ENCODE results near the gene CTRB1. TPM values are rescaled to one million over a fixed set of nuclear protein-coding genes. Genes with fewer than 3 reads are reported as not detected.
"Not testable (repeated sequence)": the region's sequence is repeated elsewhere in the genome, so short reads cannot be mapped to it uniquely, and the experiment has no call there.

Gene CTRB1
- total RNA-seq, 1 experiment from 2014 or later: 5.6 TPM

- 0 out of 2 replicates have a peak overlapping the region, but pooled peaks have one; percentile 32 for H3K4me2 ChIP-seq (ENCODE audit: low read length)
- no peak overlapping the region for H3K9ac ChIP-seq (ENCODE audit: low read length)
- H3K79me2 ChIP-seq (ENCODE audit: insufficient read depth, low read length): peaks cover 60% of the 10 kb centered on the region
- no peaks in the 10 kb centered on the region for H3K9me3 ChIP-seq (ENCODE audit: control insufficient read depth in 1 of 2, insufficient read depth in 1 of 2, low read depth in 1 of 2, low read length in 2 of 2)
- H3K27me3 ChIP-seq (ENCODE audit: insufficient read depth, low read length): no peaks in the 10 kb centered on the region
- H3K27ac ChIP-seq (ENCODE audit: low read depth, low read length): peak overlapping the region; percentile 51; the same call in 1 of the 2 replicates
- ChIA-PET POLR2A (no interaction called here), RAD21 (ENCODE audit: low non-redundant PET in 1 of 2, low total read pairs in 2 of 2, uncharacterized antibody in 2 of 2, unreplicated experiment in 2 of 2) (interaction anchor here in 1 of 2 experiments (0.7 kb wide), 1 partner anchor 278 kb away, joined by 3 read pairs; no protein-coding TSS in a partner anchor), CTCF (no interaction called here)
- BruUV-seq (replicated peaks): no TSS peak
- no peaks in the 10 kb centered on the region for H4K20me1 ChIP-seq (ENCODE audit: insufficient read depth)
- H3K36me3 ChIP-seq (ENCODE audit: control insufficient read depth in 1 of 2, insufficient read depth in 2 of 2, low read length in 2 of 2): peaks cover 6 to 26% of the 10 kb centered on the region in 2 experiments; a peak in 3 of 4 replicates
- ATAC-seq (no peak), DNase-seq (ENCODE audit: low read depth, low spot score) (no peak)
- intact Hi-C loops (cut with micrococcal nuclease): no loop called here
- no peak for TF ChIP-seq EZH2phosphoT487 (IDR thresholded peaks at IDR 0.05; ENCODE audit: borderline replicate concordance)
- TF ChIP-seq SP1 (IDR thresholded peaks at IDR 0.05; ENCODE audit: low read depth): no peak
- TF ChIP-seq SRF (IDR thresholded peaks at IDR 0.05; ENCODE audit: low read depth): no peak
- no peak for TF ChIP-seq JUND (IDR thresholded peaks at IDR 0.05)
- TF ChIP-seq ELF1 (IDR thresholded peaks at IDR 0.05; ENCODE audit: borderline replicate concordance, low read depth): no peak
- TF ChIP-seq RAD21 (IDR thresholded peaks at IDR 0.05; ENCODE audit: low read depth): no peak
- no peak for TF ChIP-seq CBX3 (IDR thresholded peaks at IDR 0.05; ENCODE audit: low read depth)
- TF ChIP-seq CEBPB (IDR thresholded peaks at IDR 0.05; ENCODE audit: low read depth): no peak
- no peak for TF ChIP-seq FOSL1 (IDR thresholded peaks at IDR 0.05; ENCODE audit: low read depth)
- TF ChIP-seq, protein P1, sequence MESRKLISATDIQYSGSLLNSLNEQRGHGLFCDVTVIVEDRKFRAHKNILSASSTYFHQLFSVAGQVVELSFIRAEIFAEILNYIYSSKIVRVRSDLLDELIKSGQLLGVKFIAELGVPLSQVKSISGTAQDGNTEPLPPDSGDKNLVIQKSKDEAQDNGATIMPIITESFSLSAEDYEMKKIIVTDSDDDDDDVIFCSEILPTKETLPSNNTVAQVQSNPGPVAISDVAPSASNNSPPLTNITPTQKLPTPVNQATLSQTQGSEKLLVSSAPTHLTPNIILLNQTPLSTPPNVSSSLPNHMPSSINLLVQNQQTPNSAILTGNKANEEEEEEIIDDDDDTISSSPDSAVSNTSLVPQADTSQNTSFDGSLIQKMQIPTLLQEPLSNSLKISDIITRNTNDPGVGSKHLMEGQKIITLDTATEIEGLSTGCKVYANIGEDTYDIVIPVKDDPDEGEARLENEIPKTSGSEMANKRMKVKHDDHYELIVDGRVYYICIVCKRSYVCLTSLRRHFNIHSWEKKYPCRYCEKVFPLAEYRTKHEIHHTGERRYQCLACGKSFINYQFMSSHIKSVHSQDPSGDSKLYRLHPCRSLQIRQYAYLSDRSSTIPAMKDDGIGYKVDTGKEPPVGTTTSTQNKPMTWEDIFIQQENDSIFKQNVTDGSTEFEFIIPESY (IDR thresholded peaks at IDR 0.05; ENCODE audit: extremely low read depth, insufficient replicate concordance, low read length): no peak
- no peak for TF ChIP-seq POLR2AphosphoS5 (IDR thresholded peaks at IDR 0.05; ENCODE audit: low read depth, low read length)
- no peak for TF ChIP-seq ZNF274 (IDR thresholded peaks at IDR 0.05; ENCODE audit: low read depth, low read length)
- TF ChIP-seq ATF3 (IDR thresholded peaks at IDR 0.05): no peak
- no peak for TF ChIP-seq EGR1 (IDR thresholded peaks at IDR 0.05; ENCODE audit: low read depth)
- no peak for TF ChIP-seq TCF7L2 (IDR thresholded peaks at IDR 0.05; ENCODE audit: borderline replicate concordance, extremely low read depth, insufficient read depth, insufficient read length)
- TF ChIP-seq, protein P2, sequence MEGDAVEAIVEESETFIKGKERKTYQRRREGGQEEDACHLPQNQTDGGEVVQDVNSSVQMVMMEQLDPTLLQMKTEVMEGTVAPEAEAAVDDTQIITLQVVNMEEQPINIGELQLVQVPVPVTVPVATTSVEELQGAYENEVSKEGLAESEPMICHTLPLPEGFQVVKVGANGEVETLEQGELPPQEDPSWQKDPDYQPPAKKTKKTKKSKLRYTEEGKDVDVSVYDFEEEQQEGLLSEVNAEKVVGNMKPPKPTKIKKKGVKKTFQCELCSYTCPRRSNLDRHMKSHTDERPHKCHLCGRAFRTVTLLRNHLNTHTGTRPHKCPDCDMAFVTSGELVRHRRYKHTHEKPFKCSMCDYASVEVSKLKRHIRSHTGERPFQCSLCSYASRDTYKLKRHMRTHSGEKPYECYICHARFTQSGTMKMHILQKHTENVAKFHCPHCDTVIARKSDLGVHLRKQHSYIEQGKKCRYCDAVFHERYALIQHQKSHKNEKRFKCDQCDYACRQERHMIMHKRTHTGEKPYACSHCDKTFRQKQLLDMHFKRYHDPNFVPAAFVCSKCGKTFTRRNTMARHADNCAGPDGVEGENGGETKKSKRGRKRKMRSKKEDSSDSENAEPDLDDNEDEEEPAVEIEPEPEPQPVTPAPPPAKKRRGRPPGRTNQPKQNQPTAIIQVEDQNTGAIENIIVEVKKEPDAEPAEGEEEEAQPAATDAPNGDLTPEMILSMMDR (IDR thresholded peaks at IDR 0.05 in 2 of 3, conservative IDR thresholded peaks at IDR 0.05 in 1 of 3; ENCODE audit: borderline replicate concordance in 1 of 3, insufficient read depth in 1 of 3, low read depth in 2 of 3, low read length in 2 of 3): no peak
- no peaks in the 10 kb centered on the region for H3K9me2 ChIP-seq (ENCODE audit: insufficient read depth)
- no peak overlapping the region for H2AFZ ChIP-seq (ENCODE audit: low read depth, low read length, poor library complexity, severe bottlenecking)
- peaks cover 31 to 38% of the 10 kb centered on the region in 2 experiments for H3K4me1 ChIP-seq (ENCODE audit: control insufficient read depth in 1 of 2, insufficient read depth in 2 of 2, low read length in 2 of 2)
- no peak overlapping the region for H3K4me3 ChIP-seq (replicated peaks in 1 of 2; ENCODE audit: low read depth in 1 of 2, low read length in 2 of 2)
These were observed 20.8 kb downstream of the CTRB1 start for GRCh38 chr16:75239542-75240122.

GRCh38 chr16:75240633-75241032 is 21.8 kb downstream of the CTRB1 start:
- intact Hi-C loops (cut with micrococcal nuclease); H3K27me3 ChIP-seq (ENCODE audit: insufficient read depth, low read length); H4K20me1 ChIP-seq (ENCODE audit: insufficient read depth); H3K9me3 ChIP-seq (ENCODE audit: control insufficient read depth in 1 of 2, insufficient read depth in 1 of 2, low read depth in 1 of 2, low read length in 2 of 2); H3K27ac ChIP-seq (ENCODE audit: low read depth, low read length); POLR2A ChIA-PET; DNase-seq (ENCODE audit: low read depth, low spot score); H3K9ac ChIP-seq (ENCODE audit: low read length); H2AFZ ChIP-seq (ENCODE audit: low read depth, low read length, poor library complexity, severe bottlenecking); CTCF ChIA-PET; H3K9me2 ChIP-seq (ENCODE audit: insufficient read depth); H3K4me3 ChIP-seq (replicated peaks in 1 of 2; ENCODE audit: low read depth in 1 of 2, low read length in 2 of 2); RAD21 ChIA-PET (ENCODE audit: low non-redundant PET in 1 of 2, low total read pairs in 2 of 2, uncharacterized antibody in 2 of 2, unreplicated experiment in 2 of 2); BruUV-seq (replicated peaks); ATAC-seq; H3K4me2 ChIP-seq (ENCODE audit: low read length): not testable (repeated sequence)
- Histone ChIP-seq H3K36me3 (ENCODE audit: control insufficient read depth in 1 of 2, insufficient read depth in 2 of 2, low read length in 2 of 2) (peaks cover 6 to 23% of the 10 kb centered on the region in 2 experiments; a peak in 2 of 4 replicates), H3K4me1 (ENCODE audit: control insufficient read depth in 1 of 2, insufficient read depth in 2 of 2, low read length in 2 of 2) (peaks cover 41 to 45% of the 10 kb centered on the region in 2 experiments), H3K79me2 (ENCODE audit: insufficient read depth, low read length) (peaks cover 68% of the 10 kb centered on the region)
